ENCODE measurements around the gene AMTN.

Gene AMTN

GRCh38 chr4:70559924-70560323 is 41.6 kb downstream of the AMTN start:
- no peak for DNase-seq (ENCODE audit: low read depth in 2 of 2)

- DNase-seq (ENCODE audit: low read depth in 2 of 2), result no peak
These were observed 45.7 kb downstream of the AMTN start for GRCh38 chr4:70564033-70564432.

- DNase-seq (ENCODE audit: low read depth in 2 of 2), result no peak
These were observed 52.4 kb downstream of the AMTN start for GRCh38 chr4:70570796-70571195.

GRCh38 chr4:70571772-70572171 is 53.4 kb downstream of the AMTN start:
- DNase-seq (ENCODE audit: low read depth in 2 of 2), result no peak

GRCh38 chr4:70575964-70576363 is 57.6 kb downstream of the AMTN start:
- no peak for DNase-seq (ENCODE audit: low read depth in 2 of 2)

- DNase-seq (ENCODE audit: low read depth in 2 of 2), result no peak
These were observed 59.0 kb downstream of the AMTN start for GRCh38 chr4:70577220-70577927.

- DNase-seq (ENCODE audit: low read depth in 2 of 2), result no peak
These were observed 63.6 kb downstream of the AMTN start for GRCh38 chr4:70581980-70582379.
